Activated CD4-positive, CD25-positive, alpha-beta regulatory T cell treated with anti-CD3 and anti-CD28 coated beads, Interleukin-2, amount 50 U/mL, for 24 hours (primary cell): ENCODE results near the gene INPP5J.
"Not testable (repeated sequence)": the region's sequence is repeated elsewhere in the genome, so short reads cannot be mapped to it uniquely, and the experiment has no call there.

Source experiments
- ATAC-seq, 2 donors: fragments of 150-1000 bp; cut with Tn5 transposase; one replicate each; pipeline ENCODE4 v1.10.0; 2021; ENCODE audit warnings: mild to moderate bottlenecking in 1 of 2, moderate library complexity in 1 of 2

The INPP5J gene

GRCh38 chr22:31087744-31088215, 35.0 kb upstream of the INPP5J start:
- no peak for ATAC-seq

DNA sequence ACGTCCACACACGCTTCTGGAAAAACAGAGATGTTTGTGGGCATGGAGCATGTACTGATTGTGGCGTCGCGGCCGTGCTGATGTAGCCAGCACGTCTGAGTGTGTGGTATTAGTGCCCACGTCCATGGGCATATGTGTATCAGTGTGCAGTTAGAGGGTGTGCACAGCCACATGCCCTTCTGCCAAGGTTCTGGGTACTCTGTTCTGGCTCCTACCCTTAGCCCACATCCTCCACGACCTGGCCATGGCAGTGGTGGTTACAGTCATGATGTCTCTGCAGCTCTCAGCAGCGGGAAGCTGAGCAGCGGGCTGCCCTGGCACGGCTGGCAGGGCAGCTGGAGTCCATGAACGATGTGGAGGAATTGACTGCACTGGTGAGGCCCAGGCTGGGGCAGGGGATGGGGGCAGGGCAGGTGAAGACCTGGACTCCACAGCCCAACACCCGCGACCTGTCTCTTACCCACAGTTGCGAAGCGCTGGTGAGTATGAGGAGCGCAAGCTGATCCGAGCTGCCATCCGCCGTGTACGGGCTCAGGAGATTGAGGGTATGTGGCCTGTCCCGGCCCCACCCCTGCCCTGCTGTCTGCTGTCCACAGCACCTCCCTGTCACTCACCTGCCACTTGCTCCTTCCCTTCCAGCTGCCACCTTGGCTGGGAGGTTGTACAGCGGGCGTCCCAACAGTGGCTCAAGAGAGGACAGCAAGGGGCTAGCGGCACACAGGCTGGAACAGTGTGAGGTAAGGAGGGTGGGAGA, 34.4 kb upstream of the INPP5J start:
- no peak for ATAC-seq

DNA sequence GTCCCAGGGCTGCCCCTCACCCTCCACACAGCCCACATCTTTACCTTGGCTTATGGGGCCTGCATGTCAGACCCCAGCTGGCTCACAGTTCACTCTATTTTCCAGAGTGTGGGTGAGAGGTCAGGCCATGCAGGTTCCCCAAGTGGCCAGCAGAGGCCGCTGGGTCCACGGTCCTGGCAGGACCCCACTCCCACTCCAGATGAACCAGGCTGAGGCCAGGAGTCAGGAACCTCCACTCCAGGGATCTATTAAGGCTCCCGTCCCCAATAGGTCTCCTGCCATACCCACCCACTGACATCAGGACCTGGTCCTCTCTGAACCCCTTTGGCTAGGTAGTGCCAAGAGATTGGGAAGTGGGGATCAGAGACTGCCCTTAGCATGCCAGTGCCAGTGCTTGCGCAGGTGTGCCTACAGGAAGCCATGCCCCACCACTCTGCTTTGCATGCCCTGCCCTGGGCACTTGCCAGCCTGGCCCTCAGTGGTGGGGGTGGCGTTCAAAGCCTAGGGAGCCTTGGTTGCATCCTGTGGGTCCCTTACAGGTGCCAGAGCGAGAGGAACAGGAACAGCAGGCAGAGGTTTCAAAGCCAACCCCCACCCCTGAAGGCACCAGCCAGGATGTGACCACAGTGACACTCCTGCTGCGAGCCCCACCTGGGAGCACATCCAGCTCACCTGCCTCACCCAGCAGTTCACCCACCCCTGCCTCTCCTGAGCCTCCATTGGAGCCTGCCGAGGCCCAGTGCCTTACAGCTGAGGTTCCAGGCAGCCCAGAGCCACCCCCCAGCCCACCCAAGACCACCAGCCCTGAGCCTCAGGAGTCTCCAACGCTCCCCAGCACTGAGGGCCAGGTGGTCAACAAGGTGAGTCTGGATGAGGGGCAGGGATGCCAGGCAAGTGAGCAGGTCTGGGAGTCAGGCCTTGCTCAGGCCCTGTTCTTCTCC, 33.3 kb upstream of the INPP5J start:
- ATAC-seq: no peak

DNA sequence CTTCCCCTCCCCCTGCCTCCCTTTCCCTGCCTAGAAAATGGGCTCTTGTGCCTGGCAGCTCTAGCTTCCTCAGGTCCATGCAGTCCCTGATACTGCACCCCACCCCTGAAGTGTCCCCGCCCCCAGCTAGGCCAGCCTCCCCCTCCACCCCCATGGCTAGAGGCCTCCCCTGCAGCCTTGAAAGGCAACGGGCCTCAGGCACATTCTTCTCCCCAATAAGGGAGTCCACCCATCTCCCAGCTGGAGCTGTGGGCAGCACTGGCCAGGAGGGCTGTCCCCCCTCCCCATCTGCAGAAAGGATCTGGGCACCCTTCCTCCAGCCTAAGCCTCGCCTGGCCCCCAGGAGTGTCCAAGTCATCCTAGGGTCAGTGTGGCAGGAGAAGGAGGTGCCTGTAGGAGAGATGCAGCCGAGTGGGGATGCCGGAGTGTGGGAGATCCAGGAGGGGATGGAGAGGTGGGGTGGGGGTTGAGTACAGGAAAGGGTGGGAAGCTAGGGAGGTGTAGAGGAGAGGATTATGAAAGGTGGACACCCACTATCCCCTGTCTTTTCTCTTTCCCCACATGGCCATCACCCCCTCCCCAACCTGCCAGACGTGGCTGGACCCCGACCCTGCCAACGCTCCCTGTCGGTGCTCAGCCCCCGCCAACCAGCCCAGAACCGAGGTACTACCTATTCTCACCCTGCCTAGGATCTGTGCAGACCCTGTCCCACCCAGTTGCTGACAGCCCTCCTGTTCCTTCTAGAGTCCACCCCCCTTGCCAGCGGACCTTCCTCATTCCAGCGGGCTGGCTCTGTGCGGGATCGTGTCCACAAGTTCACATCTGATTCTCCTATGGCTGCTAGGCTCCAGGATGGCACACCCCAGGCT, 32.3 kb upstream of the INPP5J start:
- ATAC-seq: no peak

DNA sequence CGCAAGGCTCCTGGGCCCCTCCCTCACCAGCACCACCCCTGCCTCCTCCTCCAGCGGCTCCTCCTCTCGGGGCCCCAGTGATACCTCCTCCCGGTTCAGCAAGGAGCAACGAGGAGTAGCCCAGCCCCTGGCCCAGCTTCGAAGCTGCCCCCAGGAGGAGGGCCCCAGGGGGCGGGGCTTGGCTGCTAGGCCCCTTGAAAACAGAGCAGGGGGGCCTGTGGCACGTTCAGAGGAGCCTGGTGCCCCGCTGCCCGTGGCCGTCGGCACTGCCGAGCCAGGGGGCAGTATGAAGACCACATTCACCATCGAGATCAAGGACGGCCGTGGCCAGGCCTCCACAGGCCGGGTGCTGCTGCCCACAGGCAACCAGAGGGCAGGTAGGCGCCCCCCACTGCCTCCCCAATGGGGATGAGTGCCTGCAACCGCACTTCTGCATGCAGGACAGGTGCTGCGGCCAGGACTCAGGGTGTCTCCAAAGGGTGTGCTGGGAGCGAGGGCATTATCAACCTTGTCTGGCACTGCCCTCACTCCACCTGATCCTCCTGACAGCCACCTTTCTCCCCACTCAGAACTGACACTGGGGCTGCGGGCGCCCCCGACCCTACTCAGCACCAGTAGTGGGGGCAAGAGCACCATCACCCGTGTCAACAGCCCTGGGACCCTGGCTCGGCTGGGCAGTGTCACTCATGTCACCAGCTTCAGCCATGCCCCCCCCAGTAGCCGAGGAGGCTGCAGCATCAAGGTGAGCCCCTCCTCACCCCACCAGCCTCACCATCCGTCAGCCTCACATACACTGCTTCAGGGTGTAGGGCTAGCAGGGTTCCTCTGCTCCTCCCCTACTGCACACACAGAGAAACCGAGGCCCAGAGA, 31.4 kb upstream of the INPP5J start:
- no peak for ATAC-seq

DNA sequence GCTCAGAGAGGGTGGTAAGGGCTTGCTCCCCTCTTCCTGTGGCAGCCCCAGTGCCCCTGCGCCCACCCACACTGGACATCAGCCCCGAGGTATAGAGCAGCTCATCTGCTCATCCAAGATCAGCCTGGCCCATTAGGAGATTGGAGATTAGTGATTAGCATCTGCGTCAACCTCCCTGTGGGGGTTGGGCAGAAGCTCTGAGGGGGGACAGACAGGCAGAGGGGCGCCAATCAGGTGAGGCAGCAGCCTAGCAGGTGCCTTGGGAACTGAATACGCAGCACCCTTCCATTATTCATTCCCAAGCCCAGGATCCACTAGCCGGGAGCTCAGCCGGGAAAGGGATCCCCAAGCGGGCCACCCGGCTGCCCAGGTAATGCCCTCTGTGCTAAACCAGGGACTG, 30.6 kb upstream of the INPP5J start:
- no peak for ATAC-seq

- no peak for ATAC-seq
These were observed 29.5 kb upstream of the INPP5J start for GRCh38 chr22:31093086-31093850.

- no peak for ATAC-seq
These were observed 28.7 kb upstream of the INPP5J start for GRCh38 chr22:31094021-31094551.

GRCh38 chr22:31094741-31095140, 28.0 kb upstream of the INPP5J start:
- ATAC-seq: no peak

DNA sequence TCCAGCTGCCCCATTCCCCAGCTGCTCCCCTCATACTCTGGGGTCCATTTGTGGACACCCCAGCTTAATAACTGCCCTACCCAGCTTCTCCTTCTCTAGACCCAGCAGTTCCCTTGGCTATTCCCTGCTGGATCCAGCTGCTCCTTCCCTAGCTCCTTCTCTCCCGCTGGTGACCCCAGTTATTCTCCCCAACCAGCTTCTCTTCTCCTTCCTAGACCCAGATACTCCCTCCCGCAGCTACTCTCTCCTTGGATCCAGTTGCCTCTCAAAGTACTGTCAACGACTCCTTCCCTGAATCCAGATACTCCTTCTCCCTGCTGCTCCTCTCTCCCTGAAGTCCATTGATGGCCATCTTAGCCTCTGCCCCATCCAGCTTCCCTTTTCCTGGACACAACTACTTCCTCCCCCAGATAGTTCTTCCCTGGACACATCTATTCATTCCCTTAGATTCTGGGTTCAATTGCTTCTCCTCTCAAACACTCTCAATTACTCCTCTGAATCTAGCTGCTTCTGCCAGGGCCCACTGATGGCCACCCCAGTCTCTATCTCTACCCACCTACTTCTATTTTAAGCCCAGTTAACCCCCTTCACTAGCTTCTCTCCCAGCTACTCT, 27.0 kb upstream of the INPP5J start:
- no peak for ATAC-seq

DNA sequence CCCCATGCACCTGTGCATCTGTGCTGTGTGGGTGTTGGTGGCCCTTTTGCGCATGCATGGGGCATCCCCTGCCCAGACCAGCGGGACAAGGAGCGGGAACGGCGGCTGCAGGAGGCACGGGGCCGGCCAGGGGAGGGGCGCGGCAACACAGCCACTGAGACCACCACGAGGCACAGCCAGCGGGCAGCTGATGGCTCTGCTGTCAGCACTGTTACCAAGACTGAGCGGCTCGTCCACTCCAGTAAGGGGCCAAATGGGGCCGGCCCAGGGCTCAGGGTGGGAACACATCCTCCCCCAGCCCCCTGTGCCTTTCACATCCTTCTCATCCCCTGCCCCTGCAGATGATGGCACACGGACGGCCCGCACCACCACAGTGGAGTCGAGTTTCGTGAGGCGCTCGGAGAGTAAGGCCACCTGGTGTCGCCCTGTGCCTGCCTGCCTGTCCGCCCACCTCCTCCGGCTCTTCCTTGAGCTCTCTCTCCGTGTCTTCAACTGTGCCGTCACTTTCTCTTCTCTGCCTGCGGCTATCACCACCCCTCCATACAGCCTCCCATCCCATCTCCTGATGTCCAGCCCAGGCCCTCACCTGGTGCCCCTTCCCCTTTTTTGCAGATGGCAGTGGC, 26.0 kb upstream of the INPP5J start:
- ATAC-seq: no peak

DNA sequence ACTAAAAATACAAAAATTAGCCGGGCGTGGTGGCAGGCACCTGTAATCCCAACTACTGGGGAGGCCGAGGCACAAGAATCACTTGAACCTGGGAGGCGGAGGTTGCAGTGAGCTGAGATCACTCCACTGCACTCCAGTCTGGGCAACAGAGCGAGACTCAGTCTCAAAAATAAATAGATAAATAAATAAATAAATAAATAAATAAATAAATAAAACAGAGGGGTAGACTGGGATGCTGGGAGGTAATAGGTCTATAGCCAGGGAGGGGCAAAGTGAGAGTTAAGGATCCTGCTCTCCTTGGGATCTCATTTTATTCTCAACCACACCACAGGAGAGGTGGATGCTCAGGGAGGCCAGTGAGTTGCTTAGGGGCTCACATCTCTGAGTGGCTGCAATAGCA, 25.2 kb upstream of the INPP5J start:
- ATAC-seq: not testable (repeated sequence)

DNA sequence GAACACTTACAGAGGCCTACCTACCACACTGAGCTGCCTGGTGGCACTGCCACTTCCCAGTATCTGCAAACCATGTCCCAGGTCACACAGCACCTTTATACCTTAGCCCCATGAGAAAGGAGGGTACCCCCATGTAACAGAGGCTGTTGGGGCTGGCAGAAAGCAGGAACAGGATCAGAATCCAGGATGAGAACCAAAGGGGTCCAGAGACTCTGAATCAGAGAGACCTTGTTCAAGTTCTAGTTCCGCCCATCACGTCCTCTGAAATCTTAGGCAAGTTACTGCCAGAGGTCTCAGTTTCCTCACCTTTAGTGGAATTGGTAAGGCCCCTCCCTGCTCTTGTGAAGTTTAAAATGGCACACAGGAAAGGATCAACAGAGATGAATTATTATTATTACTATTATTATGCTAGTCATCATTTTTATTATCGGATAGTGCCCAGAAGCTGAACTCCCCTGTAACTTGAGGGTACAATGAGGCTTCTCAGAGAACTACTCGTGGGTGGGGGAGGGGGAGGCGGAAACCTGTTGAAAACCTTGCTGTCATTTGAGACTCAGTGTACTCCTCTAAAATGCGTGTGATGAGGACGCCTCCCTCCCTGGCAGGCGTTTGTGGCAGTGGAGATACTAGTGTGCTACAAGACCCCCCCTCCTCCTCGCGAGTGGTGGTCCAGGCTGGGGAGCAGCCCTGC, 24.7 kb upstream of the INPP5J start:
- no peak for ATAC-seq

DNA sequence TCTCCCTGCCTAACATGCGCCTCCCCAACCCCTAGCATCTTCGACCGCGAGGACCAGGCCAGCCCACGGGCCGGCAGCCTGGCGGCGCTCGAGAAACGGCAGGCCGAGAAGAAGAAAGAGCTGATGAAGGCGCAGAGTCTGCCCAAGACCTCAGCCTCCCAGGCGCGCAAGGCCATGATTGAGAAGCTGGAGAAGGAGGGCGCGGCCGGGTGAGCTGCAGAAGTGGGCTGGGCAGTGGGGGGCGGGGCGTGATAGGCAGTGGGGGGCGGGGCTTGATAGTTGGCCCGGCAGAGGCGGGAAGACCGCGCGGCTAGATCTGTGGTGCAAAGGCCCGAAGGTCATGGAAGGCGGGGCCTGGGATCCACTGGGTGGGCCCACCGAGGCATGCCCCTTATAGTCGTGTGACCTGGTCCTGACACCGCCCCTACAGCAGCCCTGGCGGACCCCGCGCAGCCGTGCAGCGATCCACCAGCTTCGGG, 24.1 kb upstream of the INPP5J start:
- no peak for ATAC-seq

- no peak for ATAC-seq
These were observed 23.4 kb upstream of the INPP5J start for GRCh38 chr22:31099386-31099785.

- ATAC-seq: no peak
These were observed 22.7 kb upstream of the INPP5J start for GRCh38 chr22:31099841-31100761.

- ATAC-seq: no peak
These were observed 21.8 kb upstream of the INPP5J start for GRCh38 chr22:31100762-31101525.
